ENCODE results near the gene IRS1. TPM values are rescaled to one million over a fixed set of nuclear protein-coding genes. Genes with fewer than 3 reads are reported as not detected.
"Not testable (repeated sequence)": the region's sequence is repeated elsewhere in the genome, so short reads cannot be mapped to it uniquely, and the experiment has no call there.

Gene IRS1
- total and polyA plus RNA-seq, 2 of the 4 experiments (the other 2 are of a cell fraction), result 21.1 to 37.1 TPM

DNA sequence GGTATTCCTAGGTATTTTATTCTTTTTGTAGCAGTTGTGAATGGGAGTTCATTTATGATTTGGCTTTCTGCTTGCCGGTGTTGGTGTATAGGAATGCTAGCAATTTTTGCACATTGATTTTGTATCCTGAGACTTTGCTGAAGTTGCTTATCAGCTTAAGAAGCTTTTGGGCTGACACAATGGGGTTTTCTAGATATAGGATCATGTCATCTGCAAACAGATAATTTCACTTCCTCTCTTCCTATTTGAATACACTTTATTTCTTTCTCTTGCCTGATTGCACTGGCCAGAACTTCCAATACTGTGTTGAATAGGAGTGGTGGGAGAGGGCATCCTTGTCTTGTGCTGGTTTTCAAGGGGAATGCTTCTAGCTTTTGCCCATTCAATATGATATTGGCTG is 43.4 kb upstream of the IRS1 start:
- H3K56ac ChIP-seq (ENCODE audit: extremely low read depth, insufficient read depth, low read length); CTCF ChIA-PET; H2AFZ ChIP-seq (replicated peaks; ENCODE audit: low read length, poor library complexity); H3K27me3 ChIP-seq (ENCODE audit: control insufficient read depth, insufficient read depth, low read length); DNase-seq; H3K23ac ChIP-seq (ENCODE audit: low read depth, low read length); intact Hi-C loops (cut with micrococcal nuclease); ATAC-seq (ENCODE audit: low read depth); H4K8ac ChIP-seq (ENCODE audit: low read depth in 2 of 2, low read length in 2 of 2); H3K36me3 ChIP-seq (ENCODE audit: control insufficient read depth, insufficient read depth, low read length); H2AK5ac ChIP-seq (ENCODE audit: low read depth, low read length); H3K4ac ChIP-seq (ENCODE audit: low read depth, low read length); H2BK5ac ChIP-seq (ENCODE audit: low read depth, low read length, poor library complexity, severe bottlenecking); H4K91ac ChIP-seq (ENCODE audit: insufficient read depth, low read depth, low read length); H3K9me3 ChIP-seq (ENCODE audit: control insufficient read depth, insufficient read depth, low read length); H3K4me1 ChIP-seq (ENCODE audit: control insufficient read depth, insufficient read depth, low read length); H2BK15ac ChIP-seq (ENCODE audit: low read depth, low read length); H4K5ac ChIP-seq (ENCODE audit: low read depth, low read length); H3K4me3 ChIP-seq (ENCODE audit: insufficient read depth, low read depth, low read length); H3K18ac ChIP-seq (ENCODE audit: low read depth, low read length); H3K9me1 ChIP-seq (ENCODE audit: insufficient read depth, low read length); in situ Hi-C loops (cut with MboI; ENCODE audit: low sequenced_read_pairs); H2BK120ac ChIP-seq (ENCODE audit: low read depth, low read length); H3K14ac ChIP-seq (replicated peaks; ENCODE audit: low read depth, low read length); H3K27ac ChIP-seq (ENCODE audit: insufficient read depth, low read length); H2AK9ac ChIP-seq (replicated peaks; ENCODE audit: low read depth, low read length, poor library complexity); BruUV-seq (replicated peaks); H4K20me1 ChIP-seq (ENCODE audit: insufficient read depth, low read length); POLR2A ChIA-PET (ENCODE audit: unreplicated experiment); H3K9ac ChIP-seq (ENCODE audit: low read depth, low read length); H3K4me2 ChIP-seq (ENCODE audit: low read depth, low read length); H2BK20ac ChIP-seq (ENCODE audit: low read depth, low read length); dilution Hi-C loops (cut with HindIII; ENCODE audit: low sequenced_read_pairs, unreplicated experiment): not testable (repeated sequence)
- no CpG with 5 or more reads among the region's 1 CpG for WGBS, 2 experiments (ENCODE audit: extremely low coverage in 2 of 2, insufficient read length in 1 of 2)
- H3K79me1 ChIP-seq (ENCODE audit: low read depth in 1 of 2, low read length in 2 of 2), result peaks cover 23 to 35% of the 10 kb centered on the region in 2 experiments

Measured in IMR-90 (cell line).